ENCODE results near the gene HAUS8.

DNA sequence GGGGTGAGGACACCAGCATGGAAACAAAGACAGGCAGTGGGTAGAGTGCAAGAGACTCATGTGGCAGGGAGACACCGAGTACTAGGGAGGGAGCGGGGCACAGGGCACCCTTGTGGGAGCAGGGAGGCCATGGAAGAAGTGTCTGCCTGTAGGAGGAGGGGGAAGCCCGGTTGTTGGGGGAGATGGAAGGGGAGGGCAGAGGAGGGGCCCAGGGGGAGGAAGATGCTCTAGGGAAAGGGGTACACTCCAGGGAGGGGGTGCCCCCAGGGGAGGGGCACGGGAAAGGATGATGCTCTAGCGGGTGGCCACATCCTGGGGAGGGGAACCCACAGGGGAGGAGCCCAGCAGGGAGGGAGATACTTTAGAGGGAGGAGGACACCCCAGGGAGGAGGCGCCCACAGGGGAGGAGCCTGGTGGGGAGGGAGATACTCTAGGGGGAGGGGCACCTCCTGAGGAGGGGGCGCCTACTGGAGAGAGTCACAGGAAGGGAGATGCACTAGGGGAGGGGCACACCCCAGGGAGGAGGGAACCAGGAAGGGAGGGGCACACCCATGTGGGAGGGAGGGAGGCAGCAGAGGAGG, 73.6 kb downstream of the HAUS8 start:
- TF ChIP-seq, protein P1, sequence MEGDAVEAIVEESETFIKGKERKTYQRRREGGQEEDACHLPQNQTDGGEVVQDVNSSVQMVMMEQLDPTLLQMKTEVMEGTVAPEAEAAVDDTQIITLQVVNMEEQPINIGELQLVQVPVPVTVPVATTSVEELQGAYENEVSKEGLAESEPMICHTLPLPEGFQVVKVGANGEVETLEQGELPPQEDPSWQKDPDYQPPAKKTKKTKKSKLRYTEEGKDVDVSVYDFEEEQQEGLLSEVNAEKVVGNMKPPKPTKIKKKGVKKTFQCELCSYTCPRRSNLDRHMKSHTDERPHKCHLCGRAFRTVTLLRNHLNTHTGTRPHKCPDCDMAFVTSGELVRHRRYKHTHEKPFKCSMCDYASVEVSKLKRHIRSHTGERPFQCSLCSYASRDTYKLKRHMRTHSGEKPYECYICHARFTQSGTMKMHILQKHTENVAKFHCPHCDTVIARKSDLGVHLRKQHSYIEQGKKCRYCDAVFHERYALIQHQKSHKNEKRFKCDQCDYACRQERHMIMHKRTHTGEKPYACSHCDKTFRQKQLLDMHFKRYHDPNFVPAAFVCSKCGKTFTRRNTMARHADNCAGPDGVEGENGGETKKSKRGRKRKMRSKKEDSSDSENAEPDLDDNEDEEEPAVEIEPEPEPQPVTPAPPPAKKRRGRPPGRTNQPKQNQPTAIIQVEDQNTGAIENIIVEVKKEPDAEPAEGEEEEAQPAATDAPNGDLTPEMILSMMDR (IDR thresholded peaks at IDR 0.05): no peak
- no peak for TF ChIP-seq POLR2A (IDR thresholded peaks at IDR 0.05)
